ENCODE results near the gene CLDN10.

Gene CLDN10

GRCh38 chr13:95571941-95572340 is 19.4 kb downstream of the CLDN10 start:
- ChIA-PET CTCF (interaction anchor here (1.0 to 1.2 kb wide), 2 partner anchors 9 to 51 kb away, joined by 3 read pairs; no protein-coding TSS in a partner anchor), POLR2A (no interaction called here)
- TF ChIP-seq, protein P1, sequence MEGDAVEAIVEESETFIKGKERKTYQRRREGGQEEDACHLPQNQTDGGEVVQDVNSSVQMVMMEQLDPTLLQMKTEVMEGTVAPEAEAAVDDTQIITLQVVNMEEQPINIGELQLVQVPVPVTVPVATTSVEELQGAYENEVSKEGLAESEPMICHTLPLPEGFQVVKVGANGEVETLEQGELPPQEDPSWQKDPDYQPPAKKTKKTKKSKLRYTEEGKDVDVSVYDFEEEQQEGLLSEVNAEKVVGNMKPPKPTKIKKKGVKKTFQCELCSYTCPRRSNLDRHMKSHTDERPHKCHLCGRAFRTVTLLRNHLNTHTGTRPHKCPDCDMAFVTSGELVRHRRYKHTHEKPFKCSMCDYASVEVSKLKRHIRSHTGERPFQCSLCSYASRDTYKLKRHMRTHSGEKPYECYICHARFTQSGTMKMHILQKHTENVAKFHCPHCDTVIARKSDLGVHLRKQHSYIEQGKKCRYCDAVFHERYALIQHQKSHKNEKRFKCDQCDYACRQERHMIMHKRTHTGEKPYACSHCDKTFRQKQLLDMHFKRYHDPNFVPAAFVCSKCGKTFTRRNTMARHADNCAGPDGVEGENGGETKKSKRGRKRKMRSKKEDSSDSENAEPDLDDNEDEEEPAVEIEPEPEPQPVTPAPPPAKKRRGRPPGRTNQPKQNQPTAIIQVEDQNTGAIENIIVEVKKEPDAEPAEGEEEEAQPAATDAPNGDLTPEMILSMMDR (IDR thresholded peaks at IDR 0.05; ENCODE audit: insufficient read depth, low read length, missing control alignments) = no peak
- DNase-seq (ENCODE audit: low read depth, low spot score) = no peak
- no peak overlapping the region for H3K4me3 ChIP-seq (ENCODE audit: low read depth, low read length)

DNA sequence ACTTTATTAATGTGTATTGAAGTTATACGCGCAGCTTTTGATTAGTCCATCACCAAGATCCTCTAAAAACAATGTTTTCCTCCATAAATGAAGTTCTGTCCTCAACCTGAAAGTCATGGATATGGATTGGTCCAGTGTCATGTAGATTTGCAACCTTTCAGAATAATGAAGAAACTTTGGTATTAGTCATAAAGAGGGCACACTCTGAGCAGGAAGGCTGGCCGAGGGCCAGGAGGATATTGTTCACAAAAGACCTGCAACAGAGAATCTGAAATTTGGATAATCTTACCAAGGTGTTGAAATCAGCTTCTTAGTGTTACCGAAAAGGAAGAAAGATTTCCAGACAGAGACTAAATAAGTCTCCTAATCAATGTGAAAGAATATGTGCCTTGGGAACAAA is 20.7 kb downstream of the CLDN10 start:
- TF ChIP-seq, protein P1 (IDR thresholded peaks at IDR 0.05; ENCODE audit: insufficient read depth, low read length, missing control alignments) = no peak
- no peak overlapping the region for H3K4me3 ChIP-seq (ENCODE audit: low read depth, low read length)
- ChIA-PET CTCF (interaction anchor here (0.6 to 1.2 kb wide), 2 partner anchors 8 to 49 kb away, joined by 3 read pairs; no protein-coding TSS in a partner anchor), POLR2A (no interaction called here)
- DNase-seq (ENCODE audit: low read depth, low spot score) = no peak

- CTCF ChIA-PET = interaction anchor here (0.9 kb wide), 1 partner anchor 254 kb away, joined by 4 read pairs; no protein-coding TSS in a partner anchor
These were observed 26.8 kb downstream of the CLDN10 start for GRCh38 chr13:95579303-95579702.

DNA sequence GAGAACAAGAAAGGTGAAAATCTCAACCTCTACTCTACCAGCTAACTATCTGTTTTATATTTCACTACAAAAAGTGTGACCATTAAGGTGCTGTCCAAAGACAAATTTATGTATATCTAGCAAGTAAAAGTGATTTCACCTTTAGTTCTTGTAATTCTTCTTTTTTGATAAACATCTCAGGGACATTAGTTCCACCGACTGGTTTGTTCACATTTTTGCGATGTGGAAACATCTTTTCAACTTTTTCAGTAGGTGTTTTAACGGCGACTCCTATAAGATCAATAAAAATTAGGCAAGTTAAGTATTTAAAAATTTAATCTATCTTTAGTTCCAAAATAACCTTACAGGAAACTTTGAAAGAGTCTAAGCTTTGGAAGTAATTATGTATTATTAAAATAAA is 33.3 kb downstream of the CLDN10 start:
- TF ChIP-seq, protein P1 (IDR thresholded peaks at IDR 0.05; ENCODE audit: insufficient read depth, low read length, missing control alignments) = no peak
- ChIA-PET CTCF (interaction anchor here (1.4 to 1.7 kb wide), 2 partner anchors 39 to 49 kb away, joined by 5 to 6 read pairs; no protein-coding TSS in a partner anchor), POLR2A (no interaction called here)
- no peak for DNase-seq (ENCODE audit: low read depth, low spot score)
- no peak overlapping the region for H3K4me3 ChIP-seq (ENCODE audit: low read depth, low read length)

More at GRCh38 chr13:95579303-95579702, 26.8 kb downstream of the CLDN10 start:
- TF ChIP-seq, protein P1 (IDR thresholded peaks at IDR 0.05; ENCODE audit: insufficient read depth, low read length, missing control alignments) = no peak
- no peak overlapping the region for H3K4me3 ChIP-seq (ENCODE audit: low read depth, low read length)
- no peak for DNase-seq (ENCODE audit: low read depth, low spot score)
- POLR2A ChIA-PET = no interaction called here

GRCh38 chr13:95588134-95588533 is 35.6 kb downstream of the CLDN10 start:
- no peak overlapping the region for H3K4me3 ChIP-seq (ENCODE audit: low read depth, low read length)
- DNase-seq (ENCODE audit: low read depth, low spot score) = no peak
- TF ChIP-seq, protein P1 (IDR thresholded peaks at IDR 0.05; ENCODE audit: insufficient read depth, low read length, missing control alignments) = no peak
- CTCF ChIA-PET = no interaction called here
- POLR2A ChIA-PET = no interaction called here

DNA sequence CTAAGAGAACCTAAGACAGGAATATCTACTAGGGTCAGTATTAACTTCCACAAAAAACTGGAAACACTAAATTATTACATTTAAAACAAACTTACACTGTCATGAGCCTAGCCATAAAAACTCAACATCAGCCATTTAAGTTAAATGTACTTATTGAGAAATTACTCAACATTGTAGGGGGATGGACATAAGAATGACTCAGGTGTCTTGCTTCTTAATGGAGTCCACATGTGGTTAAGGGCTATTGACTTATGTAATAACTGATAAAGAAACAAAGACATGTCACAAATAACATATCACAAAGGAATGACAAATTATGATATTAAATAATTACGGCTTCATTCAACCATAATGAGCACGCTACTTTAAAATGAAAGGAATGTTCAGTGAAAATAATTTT is 36.2 kb downstream of the CLDN10 start:
- TF ChIP-seq, protein P1 (IDR thresholded peaks at IDR 0.05; ENCODE audit: insufficient read depth, low read length, missing control alignments) = no peak
- H3K4me3 ChIP-seq (ENCODE audit: low read depth, low read length) = no peak overlapping the region
- POLR2A ChIA-PET = no interaction called here
- DNase-seq (ENCODE audit: low read depth, low spot score) = no peak
- CTCF ChIA-PET = no interaction called here
